ENCODE data around the gene CNPY2.
"Not testable (repeated sequence)": the region's sequence is repeated elsewhere in the genome, so short reads cannot be mapped to it uniquely, and the experiment has no call there.

The CNPY2 gene

DNA sequence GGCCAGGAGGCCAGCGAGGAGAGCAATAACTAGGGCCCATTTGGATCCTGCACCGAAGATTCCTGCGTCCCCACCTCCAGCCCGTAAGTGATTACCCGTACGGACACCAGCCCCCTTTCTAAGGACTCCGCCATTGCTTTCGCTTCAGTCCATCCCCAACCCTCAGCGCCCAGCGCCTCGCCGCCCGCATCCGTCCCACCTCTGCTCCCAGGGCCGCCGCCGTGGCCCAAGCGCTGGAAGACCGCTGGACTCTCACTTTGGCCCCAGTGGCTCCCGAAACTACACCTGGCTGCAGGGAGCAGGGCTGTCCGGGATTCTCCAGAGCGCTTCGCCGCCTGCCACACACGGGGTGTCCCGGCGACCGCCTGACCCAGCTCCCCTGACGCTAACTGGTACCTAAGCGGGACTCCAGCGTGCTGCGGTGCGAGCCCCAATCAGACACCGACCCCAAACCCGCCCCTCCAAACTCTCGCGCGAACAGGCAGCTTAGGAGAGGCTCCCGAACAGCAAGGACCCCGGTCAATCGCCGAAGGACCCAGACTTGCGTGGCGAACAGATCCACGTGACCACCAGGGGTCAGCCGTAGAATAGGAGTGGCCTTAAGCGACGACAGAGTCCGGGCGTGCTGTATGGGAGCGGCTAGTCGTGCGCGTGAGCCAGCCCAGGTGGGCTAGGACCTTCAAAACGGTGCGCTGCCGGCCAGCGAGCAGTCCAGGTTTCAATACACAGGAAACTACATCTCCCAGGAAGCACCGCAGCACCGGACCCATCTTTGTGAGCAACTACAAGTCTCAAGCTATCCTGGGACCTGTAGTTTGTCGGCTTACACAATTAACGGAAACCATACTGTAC lies at the start of gene CNPY2:
Gene CNPY2 (minus strand): TSS at position 367 of the 852 bp plus-strand sequence. CDS start 771 bp downstream, outside the sequence.
- peak; percentile 99 for DNase-seq

DNA sequence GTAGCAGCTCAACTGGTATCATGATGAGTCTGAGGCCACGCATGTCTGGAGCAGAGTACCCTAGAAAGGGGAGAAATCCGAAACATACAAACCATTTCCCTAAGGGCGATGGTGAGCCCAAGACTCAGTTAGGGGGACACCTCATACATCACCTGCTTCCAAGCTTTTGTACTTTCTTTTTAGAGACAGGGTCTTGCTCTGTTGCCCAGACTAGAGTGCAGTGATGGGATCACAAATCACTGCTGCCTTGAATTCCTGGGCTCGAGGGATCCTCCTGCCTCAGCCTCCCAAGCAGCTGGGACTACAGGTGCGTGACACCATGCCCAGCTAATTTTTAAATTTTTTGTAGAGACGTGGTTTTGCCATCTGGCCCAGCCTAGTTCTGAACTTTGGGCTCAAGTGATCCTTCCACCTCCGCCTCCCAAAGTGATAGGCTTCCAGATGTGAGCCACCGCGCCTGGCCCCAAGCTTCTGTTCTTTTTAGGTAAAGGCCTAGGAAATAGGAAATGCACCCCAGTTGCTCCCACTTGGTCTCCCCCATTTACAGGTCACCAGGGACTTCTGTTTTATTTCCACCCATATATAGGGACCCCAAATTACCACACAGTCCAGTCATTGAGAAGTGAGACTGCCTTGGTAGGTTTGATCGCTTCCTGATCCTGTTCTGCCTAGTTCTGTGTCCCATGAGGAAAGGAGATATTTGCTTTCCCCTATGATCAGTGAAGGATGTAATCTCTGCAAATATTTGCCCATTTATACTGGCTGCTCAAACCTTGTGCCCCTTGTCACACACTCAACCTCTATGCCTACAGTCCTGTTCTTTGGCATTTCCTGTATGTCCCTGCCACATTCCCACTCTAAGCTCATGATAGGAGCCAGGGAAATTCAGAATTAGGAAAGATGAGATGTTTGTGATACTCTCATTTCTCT lies 46.6 kb upstream of the CNPY2 start, which contains the start of gene APOF:
Gene APOF (minus strand): TSS at position 728 of the 930 bp plus-strand sequence. CDS start 112 bp downstream, at position 616.
- no peak for DNase-seq

DNA sequence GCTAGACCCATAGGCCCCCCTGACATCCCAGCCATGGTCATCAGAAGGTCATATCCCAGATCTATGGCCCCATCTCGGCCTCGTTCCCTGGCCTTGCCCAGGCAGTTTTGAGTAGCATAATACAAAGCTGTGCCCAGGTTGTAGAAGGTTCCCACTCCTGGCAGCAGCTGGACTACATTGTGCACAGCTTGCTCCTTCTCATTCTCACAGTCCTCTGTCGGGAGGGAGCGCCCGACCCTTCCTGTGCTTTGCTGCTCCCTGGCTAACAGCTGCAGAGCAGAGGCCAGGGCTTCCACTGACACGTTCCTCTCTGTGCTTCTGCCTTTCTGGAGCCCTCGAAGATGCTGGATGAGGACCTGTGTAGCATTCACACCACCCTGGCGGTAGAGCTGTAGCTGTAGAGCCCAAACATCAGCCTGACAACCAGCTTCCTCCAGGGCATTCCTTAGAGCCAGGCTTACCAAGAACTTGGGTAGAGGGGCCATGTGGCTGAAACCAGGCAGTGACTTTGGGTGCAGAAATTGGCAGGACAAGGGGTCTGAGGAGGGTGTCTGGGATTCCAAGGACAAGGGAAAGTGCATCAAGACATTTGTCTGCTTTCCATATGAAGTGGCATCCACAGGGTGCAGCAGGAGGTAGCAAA lies 45.8 kb upstream of the CNPY2 start:
- no peak for DNase-seq

DNA sequence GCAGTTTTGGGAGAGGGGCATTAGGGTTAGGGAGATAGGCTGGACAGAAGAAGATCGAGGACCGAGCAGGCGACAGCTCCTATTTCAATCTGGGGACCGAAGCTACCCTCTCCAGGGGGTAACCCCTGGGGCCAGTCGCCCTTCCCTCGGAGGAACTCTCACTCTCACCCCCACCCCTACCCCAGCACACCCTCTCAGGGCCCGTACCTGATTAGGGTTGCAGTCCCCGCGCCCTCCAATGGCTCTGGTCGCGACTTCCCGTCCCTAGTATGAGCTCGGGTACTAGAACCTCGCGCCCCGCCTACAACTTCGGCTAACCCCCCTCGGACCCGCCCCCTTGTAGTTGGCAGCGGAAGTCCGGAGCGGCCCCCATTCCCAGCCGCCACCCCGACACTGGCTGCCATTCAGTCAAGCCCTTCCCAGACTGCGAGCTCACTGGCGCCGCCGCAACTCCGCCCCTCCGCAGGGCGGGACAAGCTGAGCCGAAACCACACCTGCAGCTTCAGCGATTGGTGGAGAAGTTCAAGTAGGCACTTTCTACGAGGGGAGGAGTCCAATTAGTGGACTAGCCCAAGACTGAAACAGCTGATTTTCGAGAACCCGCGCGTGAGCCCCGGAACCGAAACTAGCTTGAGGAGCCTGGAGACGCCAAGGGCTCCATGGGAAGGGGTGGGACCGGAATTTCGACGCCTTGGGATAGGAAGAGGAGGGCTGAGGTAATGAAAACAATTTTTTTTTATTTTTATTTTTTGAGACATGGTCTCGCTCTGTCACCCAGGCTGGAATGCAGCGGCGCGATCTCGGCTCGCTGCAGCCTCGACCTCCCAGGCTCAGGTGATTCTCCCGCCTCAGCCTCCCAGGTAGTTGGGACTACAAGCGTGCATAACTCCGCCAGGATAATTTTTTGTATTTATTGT lies 44.3 kb upstream of the CNPY2 start, which contains the start of gene STAT2:
Gene STAT2 (minus strand): TSS at position 257 of the 917 bp plus-strand sequence. CDS start 3,536 bp downstream, outside the sequence.
- DNase-seq, result peak; percentile 95

DNA sequence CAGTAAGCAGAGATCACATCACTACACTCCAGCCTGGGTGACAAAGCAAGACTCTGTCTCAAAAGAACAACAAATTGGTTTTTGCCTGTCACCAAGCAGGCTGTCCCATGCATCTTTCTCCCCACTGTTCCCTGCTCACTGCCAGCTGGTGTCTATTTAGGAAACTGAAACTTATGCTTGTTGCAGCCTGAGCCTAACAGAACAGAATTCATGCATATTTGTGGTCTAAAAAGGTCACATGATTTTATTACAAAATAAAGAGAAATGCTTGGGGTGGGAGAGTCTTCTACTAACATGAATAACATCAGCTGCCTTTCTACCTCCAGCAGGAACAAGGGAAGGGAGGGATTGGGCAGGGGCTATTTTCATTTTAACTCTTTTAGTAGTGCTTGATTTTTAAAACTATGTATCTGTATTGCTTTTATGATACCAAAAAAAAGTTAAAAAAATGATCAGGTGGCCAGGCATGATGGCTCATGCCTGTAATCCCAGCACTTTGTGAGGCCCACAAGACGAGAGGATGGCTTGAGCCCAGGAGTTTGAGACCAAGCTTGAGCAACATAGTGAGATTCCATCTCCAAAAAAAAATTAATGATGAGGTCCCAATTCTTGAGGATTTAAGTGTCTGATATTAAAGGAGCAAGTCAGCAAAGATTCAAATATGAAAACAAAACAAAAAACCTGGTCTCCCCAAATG lies 43.2 kb upstream of the CNPY2 start:
- DNase-seq, result no peak

DNA sequence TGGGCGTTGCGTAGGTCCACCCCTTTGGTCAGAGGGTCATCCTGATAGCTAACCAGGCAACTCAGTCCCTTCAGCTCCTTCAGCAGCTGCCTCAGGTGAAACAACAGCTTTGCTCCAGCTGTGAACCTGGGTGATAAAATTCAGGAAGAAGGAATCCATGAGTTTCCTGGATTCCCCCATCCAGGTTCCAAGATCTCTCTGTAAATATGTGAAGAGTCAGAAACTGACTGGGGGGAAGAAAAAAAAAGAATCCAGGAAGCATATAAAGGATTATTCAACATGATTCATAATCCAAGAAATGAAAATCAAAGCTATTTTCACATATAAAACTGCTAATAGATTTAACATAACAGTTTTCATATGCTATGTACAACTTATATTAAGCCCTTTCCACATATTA lies 35.5 kb upstream of the CNPY2 start:
- DNase-seq, result no peak

DNA sequence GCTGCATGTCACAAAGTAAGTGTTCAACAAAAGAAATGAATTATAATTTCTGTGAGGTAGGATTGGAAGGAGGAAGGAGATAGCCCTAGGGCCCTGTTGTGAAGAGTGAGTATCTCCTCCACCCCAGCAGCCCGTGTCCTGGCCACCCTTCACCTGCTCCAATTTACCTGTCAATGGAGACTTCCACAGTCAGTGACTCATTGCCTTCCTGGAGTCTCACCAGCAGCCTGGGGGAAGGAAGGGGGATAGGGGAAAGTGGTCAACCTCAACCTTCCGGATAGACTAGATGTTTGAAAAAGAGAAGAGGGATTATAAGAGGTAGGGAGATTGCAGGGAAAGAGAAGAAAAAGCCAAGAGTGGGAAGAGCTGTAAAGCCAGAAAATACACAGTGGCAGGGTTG lies 34.9 kb upstream of the CNPY2 start:
- DNase-seq, result no peak

DNA sequence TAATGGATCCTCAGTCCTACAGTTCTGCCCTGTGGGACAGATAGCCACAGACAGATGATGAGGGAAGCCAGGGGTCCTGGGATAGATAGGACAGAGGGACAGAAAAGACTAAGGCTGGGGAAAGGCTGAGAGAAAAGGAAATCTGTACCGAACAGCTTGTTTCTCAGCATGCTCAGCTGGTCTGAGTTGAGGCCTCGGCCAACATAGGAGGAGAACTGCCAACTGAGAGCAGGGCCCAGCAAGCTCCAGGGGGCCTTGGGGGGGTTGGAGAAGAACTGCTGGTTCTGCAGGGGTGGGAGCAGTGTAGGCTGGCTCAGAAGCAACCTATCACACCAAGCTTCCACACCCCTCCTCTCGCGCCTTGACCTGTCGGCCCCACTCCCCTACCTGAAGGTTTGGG lies 33.0 kb upstream of the CNPY2 start:
- DNase-seq, result no peak

DNA sequence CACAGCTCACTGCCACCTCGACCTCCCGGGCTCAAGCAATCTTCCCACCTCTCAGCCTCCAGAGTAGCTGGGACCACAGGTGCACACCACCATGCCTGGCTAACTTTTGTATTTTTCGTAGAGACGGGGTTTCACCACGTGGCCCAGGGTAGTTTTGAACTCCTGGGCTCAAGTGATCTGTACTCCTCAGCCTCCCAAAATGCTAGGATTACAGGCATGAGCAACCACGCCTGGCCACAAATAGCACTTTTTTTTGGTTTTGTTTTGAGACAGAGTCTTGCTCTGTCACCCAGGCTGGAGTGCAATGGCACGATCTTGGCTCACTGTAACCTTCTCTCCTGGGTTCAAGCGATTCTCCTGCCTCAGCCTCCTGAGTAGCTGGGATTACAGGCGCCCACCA lies 31.5 kb upstream of the CNPY2 start:
- DNase-seq, result not testable (repeated sequence)

DNA sequence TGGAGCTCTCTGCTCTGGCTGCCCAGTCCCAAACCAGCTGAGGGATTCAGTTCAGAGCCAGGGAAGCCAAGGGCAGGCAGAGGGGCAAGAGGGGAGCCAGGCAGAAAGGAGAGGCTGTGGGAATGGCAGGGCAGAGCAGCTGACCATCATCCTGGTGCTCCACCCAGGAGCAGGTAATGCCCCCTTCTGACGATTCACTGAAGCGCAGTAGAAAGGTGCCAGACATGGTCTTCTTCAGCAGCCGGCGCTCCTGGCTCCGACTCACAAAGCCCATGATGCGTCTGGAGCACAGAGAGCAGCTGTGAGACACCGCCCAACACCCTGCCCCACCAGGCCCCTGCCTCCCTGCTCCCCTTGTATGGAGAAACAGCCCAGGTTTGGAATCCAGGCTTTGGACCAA lies 30.9 kb upstream of the CNPY2 start:
- DNase-seq, result no peak

DNA sequence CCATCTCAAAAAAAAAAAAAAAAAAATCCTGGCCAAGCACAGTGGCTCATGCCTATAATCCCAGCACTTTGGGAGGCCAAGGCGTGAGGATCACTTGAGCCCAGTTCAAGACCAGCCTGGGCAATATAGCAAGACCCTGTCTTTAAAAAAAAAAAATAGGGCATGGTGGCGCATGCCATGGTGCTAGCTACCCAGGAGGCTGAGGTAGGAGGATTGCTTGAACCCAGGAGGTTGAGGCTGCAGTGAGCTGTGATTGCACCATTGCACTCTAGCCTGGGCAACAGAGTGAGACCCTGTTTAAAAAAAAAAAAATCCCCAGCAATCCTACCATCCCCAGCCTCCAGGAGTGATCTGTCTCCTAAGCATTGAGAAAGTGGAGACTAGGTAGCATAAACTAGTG lies 26.5 kb upstream of the CNPY2 start:
- not testable (repeated sequence) for DNase-seq

DNA sequence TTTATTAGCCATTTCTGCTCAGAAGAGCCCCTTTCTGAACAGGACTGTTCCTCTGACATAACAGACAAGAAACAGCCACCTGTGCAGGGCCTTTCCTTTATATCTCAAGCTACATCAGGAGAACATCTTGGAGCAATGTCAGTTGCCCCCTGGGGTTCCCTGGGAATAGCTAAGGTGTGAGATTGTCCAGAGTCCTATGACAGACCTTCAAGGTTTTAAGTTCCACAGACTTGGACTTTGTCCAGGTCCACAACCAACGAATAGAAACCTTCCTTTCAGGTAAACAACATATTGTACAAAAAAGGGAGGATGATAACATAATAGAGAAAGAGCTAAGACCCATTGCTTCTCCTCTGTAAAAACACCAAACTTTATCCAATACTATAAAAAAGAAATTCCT lies 25.8 kb upstream of the CNPY2 start:
- DNase-seq, result no peak

DNA sequence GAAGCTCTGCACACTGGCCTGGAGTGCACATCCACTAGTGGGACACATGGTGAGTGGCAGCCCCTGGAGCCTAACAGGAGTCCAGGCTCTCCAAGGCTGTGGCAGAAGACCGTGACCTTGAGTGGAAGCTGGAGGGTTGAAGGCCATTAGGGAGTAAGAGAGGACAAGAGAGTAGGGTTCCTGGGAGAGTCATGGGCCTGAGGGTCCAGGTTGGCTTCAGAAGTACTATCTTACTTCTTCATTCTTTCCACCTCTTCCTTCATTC lies 23.3 kb upstream of the CNPY2 start:
- no peak for DNase-seq

DNA sequence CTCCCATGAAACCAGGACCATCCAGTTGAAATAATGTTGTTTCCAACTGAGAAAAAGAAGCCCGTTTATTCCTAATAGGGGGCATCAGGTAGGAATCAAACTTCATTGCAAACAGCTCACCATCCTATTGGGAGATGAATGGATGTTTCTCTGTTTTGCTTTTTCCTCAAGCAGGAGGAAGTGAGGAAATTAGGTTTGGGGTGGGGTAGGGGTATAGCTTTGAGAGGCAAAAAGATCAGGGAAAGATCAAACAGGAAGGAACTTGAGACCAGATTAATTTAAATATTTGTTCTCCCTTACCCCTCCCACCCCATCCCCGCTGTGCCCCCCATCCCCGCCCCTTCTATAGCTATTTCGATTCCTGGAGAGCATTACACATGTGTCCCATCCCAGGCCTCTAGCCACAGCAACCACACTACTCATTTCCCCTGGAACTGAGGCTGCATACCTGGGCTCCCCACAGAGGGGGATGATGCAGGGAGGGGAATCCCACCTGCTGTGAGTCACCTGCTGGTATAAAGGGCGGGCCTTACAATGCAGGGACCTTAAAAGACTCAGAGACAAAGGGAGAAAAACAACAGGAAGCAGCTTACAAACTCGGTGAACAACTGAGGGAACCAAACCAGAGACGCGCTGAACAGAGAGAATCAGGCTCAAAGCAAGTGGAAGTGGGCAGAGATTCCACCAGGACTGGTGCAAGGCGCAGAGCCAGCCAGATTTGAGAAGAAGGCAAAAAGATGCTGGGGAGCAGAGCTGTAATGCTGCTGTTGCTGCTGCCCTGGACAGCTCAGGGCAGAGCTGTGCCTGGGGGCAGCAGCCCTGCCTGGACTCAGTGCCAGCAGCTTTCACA lies 22.7 kb upstream of the CNPY2 start, which contains the start of gene IL23A:
Gene IL23A (plus strand): TSS at position 577 of the 850 bp plus-strand sequence. CDS start 161 bp downstream, at position 738.
- no peak for DNase-seq

DNA sequence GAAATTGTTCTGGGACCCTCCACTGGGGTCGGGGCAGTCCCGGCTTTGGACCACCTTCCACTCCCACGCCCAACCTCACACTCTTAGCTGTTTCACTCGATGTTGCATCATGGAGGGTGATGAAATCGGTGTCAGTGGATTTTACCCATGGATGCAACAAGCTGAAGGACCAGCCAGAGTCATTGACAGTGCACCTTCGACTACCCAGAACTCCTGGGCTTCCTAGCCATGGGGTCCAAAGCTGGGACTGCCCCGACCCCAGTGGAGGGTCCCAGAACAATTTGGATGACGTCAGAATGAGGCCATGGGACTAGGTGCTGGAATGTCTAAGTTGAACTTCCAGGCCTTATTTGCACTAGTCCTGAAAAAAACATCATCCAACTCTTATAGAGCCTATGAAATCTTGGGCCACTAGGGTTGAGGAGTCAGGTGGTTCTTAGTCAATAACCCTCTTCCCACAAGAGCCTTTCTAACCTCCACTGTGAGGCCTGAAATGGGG lies 22.0 kb upstream of the CNPY2 start:
- no peak for DNase-seq

DNA sequence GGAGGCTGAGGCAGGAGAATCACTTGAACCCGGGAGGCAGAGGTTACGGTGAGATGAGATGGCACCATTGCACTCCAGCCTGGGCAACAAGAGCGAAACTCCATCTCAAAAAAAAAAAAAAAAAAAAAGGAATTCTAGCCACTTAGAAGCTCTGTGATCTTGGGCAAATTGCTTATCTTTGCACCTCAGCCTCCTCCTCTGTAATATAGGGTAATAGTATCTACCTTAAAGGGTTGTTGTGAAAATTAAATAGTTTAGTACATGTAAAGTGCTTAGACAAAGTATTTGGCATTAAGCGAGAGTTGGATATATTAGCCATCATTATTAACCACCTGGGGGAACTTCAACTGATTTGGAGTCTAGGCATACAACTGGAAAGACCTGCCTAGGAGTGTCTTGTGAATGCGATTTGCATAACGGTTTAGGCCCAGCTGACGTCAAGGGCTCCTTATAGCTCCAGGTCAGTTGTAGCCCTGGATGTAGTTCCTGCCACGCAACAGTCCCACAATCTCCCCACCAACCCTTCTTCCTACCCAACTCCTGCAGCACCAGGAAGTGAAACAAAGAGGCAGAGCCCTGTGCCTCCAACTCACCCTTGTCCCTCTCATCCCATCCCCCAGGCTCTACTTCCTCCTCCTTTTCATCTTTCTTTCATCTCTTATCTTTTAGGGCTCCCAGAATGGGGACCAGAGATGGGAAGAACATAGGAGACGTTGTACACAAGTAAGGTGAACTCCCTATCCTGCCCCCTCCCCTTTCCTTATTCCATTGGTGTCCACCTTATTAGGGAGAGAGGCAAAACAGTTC lies 20.8 kb upstream of the CNPY2 start:
- no peak for DNase-seq

DNA sequence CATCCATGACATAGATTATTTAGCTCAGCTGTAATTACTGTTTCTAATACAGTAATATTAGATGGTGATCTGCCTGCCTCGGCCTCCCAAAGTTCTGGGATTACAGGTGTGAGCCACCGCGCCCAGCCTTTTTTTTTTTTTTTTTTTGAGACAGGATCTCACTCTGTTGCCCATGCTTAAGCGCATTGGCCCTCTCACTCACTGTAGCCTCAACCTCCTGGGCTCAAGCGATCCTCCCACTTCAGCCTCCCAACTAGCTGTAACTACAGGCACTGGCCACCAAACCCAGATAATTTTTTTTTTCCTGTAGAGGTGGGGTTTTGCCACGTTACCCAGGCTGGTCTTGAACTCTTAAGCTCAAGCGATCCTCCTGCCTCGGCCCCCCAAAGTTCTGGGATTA lies 19.7 kb upstream of the CNPY2 start:
- not testable (repeated sequence) for DNase-seq

DNA sequence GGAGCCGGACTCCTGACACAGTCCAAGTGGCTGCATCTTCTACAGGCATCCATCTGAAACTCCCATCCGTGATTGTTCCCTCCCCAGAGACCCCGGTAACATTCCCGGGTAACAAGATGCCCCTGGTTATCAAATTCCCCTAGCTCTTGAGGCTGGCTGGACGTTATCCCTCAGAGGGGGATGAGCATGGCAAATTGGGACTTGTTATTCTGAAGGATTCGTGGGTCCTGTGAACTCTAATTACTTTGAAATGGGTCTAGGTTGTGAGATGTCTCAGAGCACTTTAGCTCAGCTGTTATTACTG lies 18.7 kb upstream of the CNPY2 start:
- DNase-seq, result no peak
